Thyroid gland (tissue), 4 donors: ENCODE measurements around the gene SCFD2. TPM values are rescaled to one million over a fixed set of nuclear protein-coding genes. Genes with fewer than 3 reads are reported as not detected.

Source experiments
- DNase-seq, 2 donors: peaks; one replicate each; pipeline ENCODE4 v3.0.0-alpha.2; 2019
- H3K27ac ChIP-seq, 3 donors: fragments of 200-600 bp; sonication (generic); 1 replicate in 2 of 3; 2 replicates in 1 of 3; pipeline ENCODE4 v1.5.1; 2016 to 2019; ENCODE audit warnings: mild to moderate bottlenecking in 1 of 3, moderate library complexity in 1 of 3
- H3K27me3 ChIP-seq: fragments of 200-600 bp; sonication (generic); one replicate; pipeline ENCODE4 v1.5.1; 2019
- H3K36me3 ChIP-seq, 2 donors: fragments of 200-600 bp; sonication (generic); one replicate each; pipeline ENCODE4 v1.5.1; 2016 to 2019
- H3K4me1 ChIP-seq, 2 donors: fragments of 200-600 bp; sonication (generic); one replicate each; pipeline ENCODE4 v1.5.1; 2017 to 2019
- H3K4me3 ChIP-seq, 3 donors: fragments of 200-600 bp; sonication (generic); replicated peaks in 1 of 3; 1 replicate in 2 of 3; 2 replicates in 1 of 3; pipeline ENCODE4 v1.5.1; 2016; ENCODE audit warnings: mild to moderate bottlenecking in 1 of 3
- H3K9me3 ChIP-seq: fragments of 200-600 bp; sonication (generic); one replicate; pipeline ENCODE4 v1.5.1; 2017
- POLR2A ChIP-seq, 2 donors: fragments of 450-650 bp; IDR thresholded peaks; one replicate each; pipeline ENCODE4 v1.6.1; 2017; ENCODE audit warnings: antibody characterized with exemption in 2 of 2, mild to moderate bottlenecking in 2 of 2, moderate library complexity in 1 of 2
- WGBS, 2 donors: methylation state at CpG; one replicate each; pipeline ENCODE4 v1.1.5; 2017; 5-methylcytosine and 5-hydroxymethylcytosine counted together
- intact Hi-C: fragments of 100-400 bp; cut with DNase I; formaldehyde crosslinking; loops from one replicate; pipeline ENCODE4 v1.15.1; 2023
- total RNA-seq, 4 donors: library from RNA; depleted of rRNA; stranded (reverse); fragments of >200 nt; gene quantifications; one replicate each; pipeline ENCODE4 v1.2.3, GENCODE V29; 2016
- TF ChIP-seq, protein P1 (sequence below), 6 experiments: fragments of 200-600 bp in 3 of 6; fragments of 450-650 bp in 3 of 6; sonication (generic) in 3 of 6; IDR thresholded peaks; one replicate each; pipeline ENCODE4 v1.5.1; 2016 to 2019; ENCODE audit warnings: antibody characterized with exemption in 6 of 6, mild to moderate bottlenecking in 2 of 6, inconsistent platforms in 1 of 6, moderate library complexity in 1 of 6

SCFD2 gene
- total RNA-seq, 4 donors from 2014 or later = 10.3 to 32.9 (median 28.2) TPM

DNA sequence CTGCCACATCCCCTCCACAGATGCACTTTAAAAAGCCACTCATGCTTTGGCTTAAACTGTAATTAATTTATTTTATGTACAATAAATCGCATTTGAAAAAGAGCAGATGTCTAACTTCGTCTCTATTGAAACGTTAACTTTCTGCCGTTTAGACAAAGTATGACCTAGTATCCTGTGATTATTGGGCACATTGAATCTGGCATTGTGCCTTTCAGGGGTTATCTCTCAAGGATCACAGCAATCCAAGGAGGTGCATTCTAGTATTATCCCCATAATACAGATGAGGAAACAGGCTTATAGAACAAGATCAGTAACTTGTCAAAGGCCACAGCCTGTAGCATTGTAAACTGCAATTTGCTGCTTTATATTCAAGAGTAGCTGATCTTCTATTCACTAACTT, 499.1 kb downstream of the SCFD2 start:
- Histone ChIP-seq H3K27me3 (no peaks in the 10 kb centered on the region), H3K4me3 (no peak overlapping the region), H3K4me1 (peaks cover 22 to 50% of the 10 kb centered on the region in 2 donors), H3K9me3 (no peaks in the 10 kb centered on the region), H3K27ac (no peak overlapping the region), H3K36me3 (no peaks in the 10 kb centered on the region)
- no peak for TF ChIP-seq POLR2A (IDR thresholded peaks at IDR 0.05)
- TF ChIP-seq, protein P1, sequence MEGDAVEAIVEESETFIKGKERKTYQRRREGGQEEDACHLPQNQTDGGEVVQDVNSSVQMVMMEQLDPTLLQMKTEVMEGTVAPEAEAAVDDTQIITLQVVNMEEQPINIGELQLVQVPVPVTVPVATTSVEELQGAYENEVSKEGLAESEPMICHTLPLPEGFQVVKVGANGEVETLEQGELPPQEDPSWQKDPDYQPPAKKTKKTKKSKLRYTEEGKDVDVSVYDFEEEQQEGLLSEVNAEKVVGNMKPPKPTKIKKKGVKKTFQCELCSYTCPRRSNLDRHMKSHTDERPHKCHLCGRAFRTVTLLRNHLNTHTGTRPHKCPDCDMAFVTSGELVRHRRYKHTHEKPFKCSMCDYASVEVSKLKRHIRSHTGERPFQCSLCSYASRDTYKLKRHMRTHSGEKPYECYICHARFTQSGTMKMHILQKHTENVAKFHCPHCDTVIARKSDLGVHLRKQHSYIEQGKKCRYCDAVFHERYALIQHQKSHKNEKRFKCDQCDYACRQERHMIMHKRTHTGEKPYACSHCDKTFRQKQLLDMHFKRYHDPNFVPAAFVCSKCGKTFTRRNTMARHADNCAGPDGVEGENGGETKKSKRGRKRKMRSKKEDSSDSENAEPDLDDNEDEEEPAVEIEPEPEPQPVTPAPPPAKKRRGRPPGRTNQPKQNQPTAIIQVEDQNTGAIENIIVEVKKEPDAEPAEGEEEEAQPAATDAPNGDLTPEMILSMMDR (IDR thresholded peaks at IDR 0.05) = no peak
- WGBS, 2 donors = 83 to 92% methylated on average over 4 of the region's 4 CpGs
- intact Hi-C loops = no loop called here
- no peak for DNase-seq

GRCh38 chr4:52865300-52865699, 500.6 kb downstream of the SCFD2 start:
- Histone ChIP-seq H3K4me3 (no peak overlapping the region), H3K9me3 (no peaks in the 10 kb centered on the region), H3K27me3 (no peaks in the 10 kb centered on the region), H3K36me3 (no peaks in the 10 kb centered on the region), H3K27ac (no peak overlapping the region), H3K4me1 (peaks cover 22 to 52% of the 10 kb centered on the region in 2 donors)
- DNase-seq = no peak
- WGBS, 2 donors = 69 to 76% methylated on average over 9 of the region's 9 CpGs
- intact Hi-C loops = no loop called here
- TF ChIP-seq, protein P1 (IDR thresholded peaks at IDR 0.05) = no peak
- TF ChIP-seq POLR2A (IDR thresholded peaks at IDR 0.05) = no peak

DNA sequence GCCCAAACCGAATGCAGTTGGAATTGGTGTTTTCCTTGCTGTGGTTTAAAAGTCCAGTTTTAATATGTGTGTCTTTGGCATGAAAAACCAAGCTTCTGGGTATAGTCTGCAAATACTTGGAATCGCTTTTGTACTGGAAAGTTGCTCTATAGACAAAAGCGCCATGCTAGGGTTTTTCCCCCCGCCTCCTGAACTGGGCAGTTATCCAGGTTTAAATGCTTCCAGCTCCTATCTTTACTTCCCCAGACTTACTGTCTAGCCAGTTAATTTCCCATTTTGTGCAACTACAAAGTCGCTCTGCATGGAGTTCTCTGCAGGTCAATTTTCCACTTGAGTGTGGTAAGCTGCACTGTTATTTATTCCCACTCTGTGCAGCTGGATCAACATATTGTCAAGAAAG, 501.1 kb downstream of the SCFD2 start:
- TF ChIP-seq POLR2A (IDR thresholded peaks at IDR 0.05) = no peak
- TF ChIP-seq, protein P1 (IDR thresholded peaks at IDR 0.05) = no peak
- peaks cover 22 to 47% of the 10 kb centered on the region in 2 donors for H3K4me1 ChIP-seq
- DNase-seq = no peak
- H3K4me3 ChIP-seq = no peak overlapping the region
- H3K27me3 ChIP-seq = no peaks in the 10 kb centered on the region
- H3K27ac ChIP-seq = no peak overlapping the region
- H3K9me3 ChIP-seq = no peaks in the 10 kb centered on the region
- no peaks in the 10 kb centered on the region for H3K36me3 ChIP-seq
- WGBS, 2 donors = 25 to 43% methylated on average over 5 of the region's 5 CpGs
- intact Hi-C loops = loop anchor here (5.0 kb wide), 1 partner anchor 147 kb away; no protein-coding TSS in a partner anchor

DNA sequence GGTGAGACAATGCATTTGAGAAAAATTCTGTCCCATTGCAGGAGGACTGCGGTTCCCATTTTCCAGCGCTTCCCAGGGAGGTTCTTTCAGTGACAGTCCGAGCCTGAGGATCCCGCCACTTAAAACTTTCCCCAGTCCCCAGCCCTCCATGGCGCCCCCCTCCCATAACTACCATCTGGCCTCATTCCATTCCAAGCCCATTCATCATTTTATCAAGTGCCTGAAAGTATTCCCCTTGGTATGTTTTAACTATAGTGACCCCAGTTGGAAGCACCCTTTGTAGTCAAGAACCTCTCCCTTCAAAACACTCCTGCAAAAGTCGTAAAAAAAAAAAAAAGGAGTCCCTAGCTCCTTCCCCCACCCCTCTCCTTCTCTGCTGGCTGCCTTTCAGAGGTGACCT, 502.5 kb downstream of the SCFD2 start:
- no peak for DNase-seq
- Histone ChIP-seq H3K4me1 (peaks cover 10 to 32% of the 10 kb centered on the region in 2 donors), H3K9me3 (no peaks in the 10 kb centered on the region), H3K36me3 (no peaks in the 10 kb centered on the region), H3K27me3 (no peaks in the 10 kb centered on the region), H3K27ac (no peak overlapping the region), H3K4me3 (no peak overlapping the region)
- 74 to 75% methylated on average over 6 of the region's 6 CpGs for WGBS, 2 donors
- TF ChIP-seq POLR2A (IDR thresholded peaks at IDR 0.05) = no peak
- TF ChIP-seq, protein P1 (IDR thresholded peaks at IDR 0.05) = no peak
- intact Hi-C loops = loop anchor here (5.0 kb wide), 1 partner anchor 146 kb away; no protein-coding TSS in a partner anchor

GRCh38 chr4:52862639-52863161, 503.2 kb downstream of the SCFD2 start:
- TF ChIP-seq POLR2A (IDR thresholded peaks at IDR 0.05) = no peak
- TF ChIP-seq, protein P1 (IDR thresholded peaks at IDR 0.05) = no peak
- intact Hi-C loops = loop anchor here (5.0 kb wide), 1 partner anchor 145 kb away; no protein-coding TSS in a partner anchor
- WGBS, 2 donors = 20% methylated on average over 2 to 13 of the region's 23 CpGs
- no peak overlapping the region for H3K27ac ChIP-seq
- peaks cover 6 to 26% of the 10 kb centered on the region in 2 donors for H3K4me1 ChIP-seq
- H3K9me3 ChIP-seq = no peaks in the 10 kb centered on the region
- H3K4me3 ChIP-seq = peak overlapping the region; percentile 9 to 48 (median 30)
- no peak for DNase-seq
- no peaks in the 10 kb centered on the region for H3K27me3 ChIP-seq
- H3K36me3 ChIP-seq = no peaks in the 10 kb centered on the region
